Activated CD4-positive, alpha-beta T cell treated with anti-CD3 and anti-CD28 coated beads, Interleukin-2, amount 50 U/mL, for 1 hour (primary cell): ENCODE results near the gene GP1BA.
A peak's percentile ranks its signal among the peaks of the same experiment; 100 is the strongest.

Experiments
- DNase-seq: peaks from one replicate; pipeline ENCODE4 v3.0.0-alpha.2; 2020

The GP1BA gene

DNA sequence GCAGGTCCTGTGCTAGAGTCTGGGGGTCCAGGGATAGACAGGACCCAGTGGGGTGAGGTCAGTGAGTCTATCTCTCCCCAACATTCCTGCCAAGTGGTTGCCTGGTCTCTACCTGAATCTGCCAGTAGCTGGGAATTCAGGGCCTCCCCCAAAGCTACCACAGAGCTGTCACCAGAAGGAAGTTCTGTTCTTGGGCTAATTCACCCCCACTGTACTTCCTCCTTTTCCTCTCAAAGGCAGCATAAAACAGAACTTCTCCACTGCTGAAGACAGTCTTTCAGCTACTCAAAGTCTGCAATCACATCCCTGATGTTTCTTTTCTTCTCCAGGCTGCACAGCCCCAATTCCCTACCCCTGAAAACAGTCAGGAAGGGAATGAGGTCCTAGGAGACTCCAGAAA is 46.6 kb downstream of the GP1BA start:
- DNase-seq, result no peak

- DNase-seq, result peak; percentile 12
Observed at GRCh38 chr17:4980644-4981216, 48.7 kb downstream of the GP1BA start.

- DNase-seq, result no peak
Observed at GRCh38 chr17:4982305-4982704, 50.2 kb downstream of the GP1BA start.
